ENCODE data around the gene ATRNL1.
"Not testable (repeated sequence)": the region's sequence is repeated elsewhere in the genome, so short reads cannot be mapped to it uniquely, and the experiment has no call there.

Gene ATRNL1

DNA sequence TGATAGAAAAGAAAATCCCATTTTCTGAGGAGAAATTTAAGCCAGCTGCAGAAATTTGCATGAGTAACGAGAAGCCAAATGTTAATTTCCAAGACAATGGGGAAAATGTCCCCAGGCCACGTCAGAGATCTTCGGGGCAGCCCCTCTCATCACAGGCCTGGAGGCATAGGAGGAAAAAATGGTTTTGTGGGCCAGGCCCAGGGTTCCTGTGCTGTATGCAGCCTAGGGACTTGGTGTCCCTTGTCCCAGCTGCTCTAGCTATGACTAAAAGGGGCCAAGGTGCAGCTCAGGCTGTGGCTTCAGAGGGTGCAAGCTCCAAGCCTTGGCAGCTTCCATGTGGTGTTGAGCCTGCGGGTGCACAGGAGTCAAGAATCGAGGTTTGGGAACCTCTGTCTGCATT, 12.2 kb downstream of the ATRNL1 start:
- H3K9me3 ChIP-seq (ENCODE audit: control extremely low read depth in 1 of 5, control insufficient read depth in 4 of 5, insufficient read depth in 2 of 5, low read depth in 1 of 5, low read length in 4 of 5), result peaks cover 0 to 16% (median 5%) of the 10 kb centered on the region in 5 experiments
- H3K27ac ChIP-seq (ENCODE audit: insufficient read depth in 1 of 2, low read depth in 1 of 2, low read length in 2 of 2, poor library complexity in 1 of 2, severe bottlenecking in 2 of 2); DNase-seq; H3K4me3 ChIP-seq (ENCODE audit: control insufficient read depth in 1 of 7, extremely low read depth in 1 of 7, insufficient read depth in 4 of 7, low read depth in 2 of 7, low read length in 6 of 7); CTCF ChIA-PET; H3K27me3 ChIP-seq (replicated peaks in 2 of 5; ENCODE audit: control insufficient read depth in 4 of 5, insufficient read depth in 5 of 5, low read length in 4 of 5); H3K4me1 ChIP-seq (ENCODE audit: control extremely low read depth in 1 of 4, control insufficient read depth in 4 of 4, insufficient read depth in 4 of 4, low read length in 3 of 4); H3K36me3 ChIP-seq (ENCODE audit: control insufficient read depth in 4 of 4, insufficient read depth in 4 of 4, low read length in 3 of 4); POLR2A ChIA-PET: not testable (repeated sequence)
- WGBS (ENCODE audit: insufficient coverage), result 98% methylated on average over 5 of the region's 5 CpGs

DNA sequence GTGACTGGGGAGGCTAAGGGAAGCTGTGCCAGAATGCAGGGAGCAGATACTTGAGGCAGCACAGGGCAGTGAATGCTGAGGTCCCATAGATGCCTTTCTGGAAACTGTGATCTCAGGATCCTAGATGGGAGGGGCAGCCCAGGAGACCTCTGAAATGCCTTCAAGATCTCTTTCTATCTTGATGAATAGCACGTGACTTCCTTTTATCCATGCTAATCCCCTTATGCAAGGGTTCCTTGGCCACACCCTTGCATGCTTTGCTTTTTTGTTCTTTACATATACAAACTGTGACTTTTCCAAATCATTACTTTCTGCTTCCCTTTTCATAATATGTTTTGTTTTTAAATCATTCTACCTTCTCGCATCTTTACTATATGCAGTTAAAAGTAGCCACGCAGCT, 14.7 kb downstream of the ATRNL1 start:
- no peaks in the 10 kb centered on the region for H3K36me3 ChIP-seq (ENCODE audit: control insufficient read depth in 4 of 4, insufficient read depth in 4 of 4, low read length in 3 of 4)
- H3K9me3 ChIP-seq (ENCODE audit: control extremely low read depth in 1 of 5, control insufficient read depth in 4 of 5, insufficient read depth in 2 of 5, low read depth in 1 of 5, low read length in 4 of 5), result peaks cover 0 to 16% (median 5%) of the 10 kb centered on the region in 5 experiments
- no peak overlapping the region for H3K27ac ChIP-seq (ENCODE audit: insufficient read depth in 1 of 2, low read depth in 1 of 2, low read length in 2 of 2, poor library complexity in 1 of 2, severe bottlenecking in 2 of 2)
- H3K4me1 ChIP-seq (ENCODE audit: control extremely low read depth in 1 of 4, control insufficient read depth in 4 of 4, insufficient read depth in 4 of 4, low read length in 3 of 4), result no peaks in the 10 kb centered on the region
- H3K4me3 ChIP-seq (ENCODE audit: control insufficient read depth in 1 of 7, extremely low read depth in 1 of 7, insufficient read depth in 4 of 7, low read depth in 2 of 7, low read length in 6 of 7), result no peak overlapping the region
- DNase-seq, result no peak
- peaks cover 0 to 3% (median 0%) of the 10 kb centered on the region in 5 experiments for H3K27me3 ChIP-seq (replicated peaks in 2 of 5; ENCODE audit: control insufficient read depth in 4 of 5, insufficient read depth in 5 of 5, low read length in 4 of 5)
- WGBS (ENCODE audit: insufficient coverage), result 79% methylated on average over 1 of the region's 3 CpGs
- ChIA-PET CTCF (no interaction called here), POLR2A (no interaction called here)

GRCh38 chr10:115117301-115117700, 24.1 kb downstream of the ATRNL1 start:
- H3K27ac ChIP-seq (ENCODE audit: insufficient read depth in 1 of 2, low read depth in 1 of 2, low read length in 2 of 2, poor library complexity in 1 of 2, severe bottlenecking in 2 of 2), result no peak overlapping the region
- no peaks in the 10 kb centered on the region for H3K4me1 ChIP-seq (ENCODE audit: control extremely low read depth in 1 of 4, control insufficient read depth in 4 of 4, insufficient read depth in 4 of 4, low read length in 3 of 4)
- peaks cover 0 to 5% (median 1%) of the 10 kb centered on the region in 5 experiments for H3K9me3 ChIP-seq (ENCODE audit: control extremely low read depth in 1 of 5, control insufficient read depth in 4 of 5, insufficient read depth in 2 of 5, low read depth in 1 of 5, low read length in 4 of 5)
- H3K27me3 ChIP-seq (replicated peaks in 2 of 5; ENCODE audit: control insufficient read depth in 4 of 5, insufficient read depth in 5 of 5, low read length in 4 of 5), result peaks cover 2 to 9% (median 4%) of the 10 kb centered on the region in 5 experiments
- DNase-seq, result no peak
- H3K4me3 ChIP-seq (ENCODE audit: control insufficient read depth in 1 of 7, extremely low read depth in 1 of 7, insufficient read depth in 4 of 7, low read depth in 2 of 7, low read length in 6 of 7), result no peak overlapping the region
- H3K36me3 ChIP-seq (ENCODE audit: control insufficient read depth in 4 of 4, insufficient read depth in 4 of 4, low read length in 3 of 4), result no peaks in the 10 kb centered on the region
- ChIA-PET CTCF (no interaction called here), POLR2A (no interaction called here)
- whole genome bisulfite sequencing (ENCODE audit: insufficient coverage), result 100% methylated on average over 2 of the region's 3 CpGs

GRCh38 chr10:115118346-115118745, 25.2 kb downstream of the ATRNL1 start:
- Histone ChIP-seq H3K27me3 (replicated peaks in 2 of 5; ENCODE audit: control insufficient read depth in 4 of 5, insufficient read depth in 5 of 5, low read length in 4 of 5) (peaks cover 2 to 9% (median 4%) of the 10 kb centered on the region in 5 experiments), H3K9me3 (ENCODE audit: control extremely low read depth in 1 of 5, control insufficient read depth in 4 of 5, insufficient read depth in 2 of 5, low read depth in 1 of 5, low read length in 4 of 5) (peaks cover 0 to 3% (median 0%) of the 10 kb centered on the region in 5 experiments), H3K4me1 (ENCODE audit: control extremely low read depth in 1 of 4, control insufficient read depth in 4 of 4, insufficient read depth in 4 of 4, low read length in 3 of 4) (no peaks in the 10 kb centered on the region), H3K4me3 (ENCODE audit: control insufficient read depth in 1 of 7, extremely low read depth in 1 of 7, insufficient read depth in 4 of 7, low read depth in 2 of 7, low read length in 6 of 7) (no peak overlapping the region), H3K36me3 (ENCODE audit: control insufficient read depth in 4 of 4, insufficient read depth in 4 of 4, low read length in 3 of 4) (no peaks in the 10 kb centered on the region), H3K27ac (ENCODE audit: insufficient read depth in 1 of 2, low read depth in 1 of 2, low read length in 2 of 2, poor library complexity in 1 of 2, severe bottlenecking in 2 of 2) (no peak overlapping the region)
- ChIA-PET CTCF (no interaction called here), POLR2A (no interaction called here)
- WGBS (ENCODE audit: insufficient coverage), result 86% methylated on average over 1 of the region's 1 CpG
- DNase-seq, result peak in 1 of 3 donors; percentile 18

DNA sequence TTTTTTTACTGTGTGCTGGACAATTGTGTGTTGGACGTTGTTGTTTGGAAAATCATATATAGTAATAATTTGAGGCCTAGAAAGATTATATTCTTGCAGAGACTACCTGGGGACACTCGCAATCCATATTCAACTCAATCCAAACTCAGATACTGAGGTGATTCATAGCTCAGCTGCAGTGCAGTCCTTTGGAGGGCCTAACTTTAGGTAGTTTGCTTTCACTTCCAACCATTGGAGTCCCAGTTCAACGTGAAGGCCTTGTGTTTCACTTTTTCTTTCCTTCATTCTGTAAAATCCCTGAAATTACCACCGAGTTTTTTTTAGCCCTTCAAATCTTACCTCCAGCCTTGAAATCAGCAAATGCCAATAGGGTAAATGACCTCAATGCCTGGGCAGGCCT, 32.3 kb downstream of the ATRNL1 start:
- POLR2A ChIA-PET, result no interaction called here
- no peaks in the 10 kb centered on the region for H3K9me3 ChIP-seq (ENCODE audit: control extremely low read depth in 1 of 5, control insufficient read depth in 4 of 5, insufficient read depth in 2 of 5, low read depth in 1 of 5, low read length in 4 of 5)
- 50% methylated on average over 1 of the region's 4 CpGs for WGBS (ENCODE audit: insufficient coverage)
- H3K4me3 ChIP-seq (ENCODE audit: control insufficient read depth in 1 of 7, extremely low read depth in 1 of 7, insufficient read depth in 4 of 7, low read depth in 2 of 7, low read length in 6 of 7), result no peak overlapping the region
- H3K27ac ChIP-seq (ENCODE audit: insufficient read depth in 1 of 2, low read depth in 1 of 2, low read length in 2 of 2, poor library complexity in 1 of 2, severe bottlenecking in 2 of 2), result no peak overlapping the region
- no peaks in the 10 kb centered on the region for H3K36me3 ChIP-seq (ENCODE audit: control insufficient read depth in 4 of 4, insufficient read depth in 4 of 4, low read length in 3 of 4)
- no peaks in the 10 kb centered on the region for H3K4me1 ChIP-seq (ENCODE audit: control extremely low read depth in 1 of 4, control insufficient read depth in 4 of 4, insufficient read depth in 4 of 4, low read length in 3 of 4)
- peak in 1 of 3 donors; percentile 3 for DNase-seq
- CTCF ChIA-PET, result interaction anchor here (1.2 kb wide), 1 partner anchor 822 kb away, joined by 3 read pairs; no protein-coding TSS in a partner anchor
- H3K27me3 ChIP-seq (replicated peaks in 2 of 5; ENCODE audit: control insufficient read depth in 4 of 5, insufficient read depth in 5 of 5, low read length in 4 of 5), result peaks cover 0 to 3% (median 0%) of the 10 kb centered on the region in 5 experiments

DNA sequence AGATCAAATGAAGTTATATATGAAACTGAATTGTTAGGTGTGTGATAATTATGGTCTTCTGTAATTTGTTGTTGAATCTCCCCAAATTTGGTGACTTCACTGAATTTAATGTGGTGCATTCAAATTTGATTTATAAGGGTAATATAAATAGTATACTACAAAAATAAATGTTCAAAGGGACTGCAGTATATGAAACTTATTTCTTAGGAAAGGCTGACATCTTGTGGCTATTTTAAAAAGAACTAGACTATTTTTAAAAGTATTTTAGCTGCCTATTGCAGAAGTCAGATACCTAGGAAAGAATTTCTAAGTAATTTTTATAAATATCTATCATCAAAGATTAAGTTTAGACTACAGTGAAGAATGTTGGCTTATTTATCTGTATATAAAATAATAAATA, 36.6 kb downstream of the ATRNL1 start:
- Histone ChIP-seq H3K36me3 (ENCODE audit: control insufficient read depth in 4 of 4, insufficient read depth in 4 of 4, low read length in 3 of 4) (no peaks in the 10 kb centered on the region), H3K27ac (ENCODE audit: insufficient read depth in 1 of 2, low read depth in 1 of 2, low read length in 2 of 2, poor library complexity in 1 of 2, severe bottlenecking in 2 of 2) (no peak overlapping the region), H3K27me3 (replicated peaks in 2 of 5; ENCODE audit: control insufficient read depth in 4 of 5, insufficient read depth in 5 of 5, low read length in 4 of 5) (no peaks in the 10 kb centered on the region), H3K4me1 (ENCODE audit: control extremely low read depth in 1 of 4, control insufficient read depth in 4 of 4, insufficient read depth in 4 of 4, low read length in 3 of 4) (no peaks in the 10 kb centered on the region), H3K9me3 (ENCODE audit: control extremely low read depth in 1 of 5, control insufficient read depth in 4 of 5, insufficient read depth in 2 of 5, low read depth in 1 of 5, low read length in 4 of 5) (no peaks in the 10 kb centered on the region), H3K4me3 (ENCODE audit: control insufficient read depth in 1 of 7, extremely low read depth in 1 of 7, insufficient read depth in 4 of 7, low read depth in 2 of 7, low read length in 6 of 7) (no peak overlapping the region)
- CTCF ChIA-PET, result interaction anchor here (0.8 to 1.8 kb wide), 10 partner anchors 13 to 827 kb away, joined by 3 to 17 read pairs (median 3); partner anchors contain the start of gene FHIP2A
- peak; percentile 43 to 71 (median 64) for DNase-seq
- POLR2A ChIA-PET, result interaction anchor here (0.6 kb wide), 1 partner anchor 253 kb away, joined by 3 read pairs; no protein-coding TSS in a partner anchor

GRCh38 chr10:115136616-115137015, 43.5 kb downstream of the ATRNL1 start:
- POLR2A ChIA-PET, result no interaction called here
- Histone ChIP-seq H3K27me3 (replicated peaks in 2 of 5; ENCODE audit: control insufficient read depth in 4 of 5, insufficient read depth in 5 of 5, low read length in 4 of 5) (peaks cover 0 to 4% (median 0%) of the 10 kb centered on the region in 5 experiments), H3K4me1 (ENCODE audit: control extremely low read depth in 1 of 4, control insufficient read depth in 4 of 4, insufficient read depth in 4 of 4, low read length in 3 of 4) (no peaks in the 10 kb centered on the region), H3K27ac (ENCODE audit: insufficient read depth in 1 of 2, low read depth in 1 of 2, low read length in 2 of 2, poor library complexity in 1 of 2, severe bottlenecking in 2 of 2) (no peak overlapping the region), H3K36me3 (ENCODE audit: control insufficient read depth in 4 of 4, insufficient read depth in 4 of 4, low read length in 3 of 4) (no peaks in the 10 kb centered on the region), H3K4me3 (ENCODE audit: control insufficient read depth in 1 of 7, extremely low read depth in 1 of 7, insufficient read depth in 4 of 7, low read depth in 2 of 7, low read length in 6 of 7) (no peak overlapping the region), H3K9me3 (ENCODE audit: control extremely low read depth in 1 of 5, control insufficient read depth in 4 of 5, insufficient read depth in 2 of 5, low read depth in 1 of 5, low read length in 4 of 5) (no peaks in the 10 kb centered on the region)
- DNase-seq, result no peak
- CTCF ChIA-PET, result no interaction called here

Data from common myeloid progenitor, CD34-positive (primary cell).